Endometrium (tissue), 2 donors: Measurements from ENCODE around the gene ATP13A3.
"Not testable (repeated sequence)": the region's sequence is repeated elsewhere in the genome, so short reads cannot be mapped to it uniquely, and the experiment has no call there.

Experiments
- FAIRE-seq: peaks from 2 replicates; lab custom pipeline; 2012; peaks lifted over from hg19 to GRCh38; lab: Jason Lieb, UNC
- donor health status: control.
- donor health status: control.

ATP13A3 gene

DNA sequence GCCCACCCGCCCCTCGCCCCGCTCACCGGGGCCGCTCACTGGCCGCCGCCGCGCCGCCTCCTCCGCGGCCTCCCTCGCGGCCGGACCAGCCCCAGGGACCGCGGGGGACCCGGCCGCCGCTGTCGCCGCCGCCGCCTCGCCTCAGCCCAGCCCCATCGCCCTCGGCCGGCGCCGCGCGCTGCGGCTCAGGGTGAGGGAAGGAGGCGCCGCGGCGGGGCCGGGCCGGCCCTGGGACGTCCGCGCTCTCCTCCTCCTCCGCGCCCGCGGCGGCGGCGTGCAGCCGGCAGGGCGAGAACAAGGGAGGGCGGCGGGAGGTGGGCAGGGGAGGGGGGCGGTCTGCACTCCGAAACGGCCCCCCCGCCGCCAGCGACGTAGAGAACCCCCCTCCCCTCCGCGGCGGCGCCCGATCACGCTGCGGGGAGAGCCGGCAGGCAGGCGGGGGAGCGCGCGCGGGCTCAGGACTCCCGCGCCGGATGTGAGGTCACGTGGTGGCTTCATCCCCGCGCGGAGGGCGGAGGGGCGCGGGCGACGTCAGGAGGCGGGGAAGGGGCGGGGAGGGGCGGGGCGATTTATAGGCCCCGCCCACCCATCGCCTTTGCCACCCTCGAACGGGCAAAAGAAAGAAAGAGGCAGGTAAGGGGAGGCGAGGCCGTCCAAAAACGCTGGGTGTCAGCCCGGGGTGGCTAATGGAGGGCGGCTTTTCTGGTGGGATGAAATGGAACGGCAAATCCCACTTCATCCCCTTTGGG is at the start of gene ATP13A3:
ATP13A3 (minus strand) TSS at position 463 of the 749 bp plus-strand sequence. CDS start 24,812 bp downstream, outside the sequence.
- FAIRE-seq: no peak

DNA sequence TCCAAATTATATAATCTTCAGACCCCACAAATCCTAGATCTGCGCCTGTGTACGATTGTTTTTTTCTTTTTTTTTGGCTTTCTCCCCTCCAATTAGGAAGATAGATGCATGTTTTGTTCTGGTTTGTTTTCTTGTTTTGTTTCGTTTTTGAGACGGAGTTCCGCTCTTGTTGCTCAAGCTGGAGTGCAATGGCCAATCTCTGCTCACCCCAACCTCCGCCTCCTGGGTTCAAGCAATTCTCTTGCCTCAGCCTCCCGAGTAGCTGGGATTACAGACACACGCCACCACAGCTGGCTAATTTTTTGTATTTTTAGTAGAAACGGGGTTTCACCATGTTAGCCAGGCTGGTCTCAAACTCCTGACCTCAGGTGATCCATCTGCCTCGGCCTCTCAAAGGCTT is 48.4 kb upstream of the ATP13A3 start:
- not testable (repeated sequence) for FAIRE-seq

GRCh38 chr3:194534243-194534642 is 47.4 kb upstream of the ATP13A3 start:
- FAIRE-seq: no peak

DNA sequence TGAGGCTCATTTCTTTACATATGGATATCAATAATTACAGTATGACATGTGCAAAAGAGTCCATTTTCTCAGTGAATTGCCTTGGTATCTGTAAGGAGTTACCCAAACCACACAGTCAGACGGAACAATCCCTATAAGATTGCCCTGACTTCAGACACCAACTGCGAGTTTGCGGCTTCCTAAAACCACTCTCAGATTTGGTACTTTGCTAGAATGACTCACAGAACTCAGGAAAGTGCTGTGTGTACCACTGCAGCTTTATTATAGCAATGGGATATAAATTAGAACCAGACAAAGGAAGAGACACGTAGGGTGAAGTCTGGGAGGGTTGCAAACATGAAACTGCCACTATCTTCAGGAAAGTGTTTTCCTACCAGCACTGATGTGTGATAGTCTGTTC is 45.8 kb upstream of the ATP13A3 start:
- FAIRE-seq: no peak

- FAIRE-seq: no peak
Observed at GRCh38 chr3:194527726-194528125, 40.9 kb upstream of the ATP13A3 start.

- FAIRE-seq: no peak
Observed at GRCh38 chr3:194526164-194526563, 39.4 kb upstream of the ATP13A3 start.

DNA sequence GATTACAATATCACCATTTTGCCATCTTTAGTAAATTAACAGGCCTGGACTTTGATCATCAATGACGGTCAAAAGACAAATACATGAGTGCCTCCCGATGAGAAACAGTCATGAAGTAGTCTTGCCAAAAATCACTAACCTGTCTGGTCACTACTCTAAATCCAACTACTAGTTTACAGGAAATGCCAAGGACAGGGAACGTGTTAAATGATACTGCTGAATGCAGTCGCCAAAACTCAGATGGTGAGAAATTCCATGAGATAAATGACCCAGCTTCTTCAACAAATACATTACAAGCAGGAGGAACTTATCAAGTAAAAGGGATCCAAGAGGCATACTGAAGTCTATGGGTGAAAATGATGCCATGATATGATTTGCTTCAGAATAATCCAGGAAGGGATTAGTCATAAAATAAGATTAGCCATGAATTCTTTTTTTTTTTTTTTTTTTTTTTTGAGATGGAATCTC is 35.8 kb upstream of the ATP13A3 start:
- FAIRE-seq: no peak

GRCh38 chr3:194521510-194522260 is 34.9 kb upstream of the ATP13A3 start:
- FAIRE-seq: no peak

GRCh38 chr3:194520682-194521162 is 33.9 kb upstream of the ATP13A3 start:
- FAIRE-seq: not testable (repeated sequence)

- FAIRE-seq: not testable (repeated sequence)
Observed at GRCh38 chr3:194520201-194520600, 33.4 kb upstream of the ATP13A3 start.

DNA sequence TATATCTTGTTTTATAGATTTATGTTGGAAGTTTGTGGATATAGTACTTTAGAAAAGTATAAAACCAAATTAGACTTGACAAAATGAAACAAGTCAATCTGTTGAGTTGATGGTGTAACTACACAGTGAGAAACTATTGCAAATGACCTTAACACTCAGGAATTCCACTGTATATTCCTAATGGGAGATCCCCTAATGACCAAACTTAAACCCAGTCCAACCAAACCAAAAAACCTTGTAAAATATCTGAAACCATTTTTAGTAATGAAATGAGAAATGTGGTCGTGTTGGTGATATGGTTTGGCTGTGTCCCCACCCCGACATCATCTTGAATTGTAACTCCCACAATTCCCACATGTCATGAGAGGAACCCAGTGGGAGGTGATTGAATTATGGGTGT is 31.9 kb upstream of the ATP13A3 start:
- no peak for FAIRE-seq

- no peak for FAIRE-seq
Observed at GRCh38 chr3:194517333-194517732, 30.5 kb upstream of the ATP13A3 start.

GRCh38 chr3:194514626-194515025 is 27.8 kb upstream of the ATP13A3 start:
- FAIRE-seq: no peak

DNA sequence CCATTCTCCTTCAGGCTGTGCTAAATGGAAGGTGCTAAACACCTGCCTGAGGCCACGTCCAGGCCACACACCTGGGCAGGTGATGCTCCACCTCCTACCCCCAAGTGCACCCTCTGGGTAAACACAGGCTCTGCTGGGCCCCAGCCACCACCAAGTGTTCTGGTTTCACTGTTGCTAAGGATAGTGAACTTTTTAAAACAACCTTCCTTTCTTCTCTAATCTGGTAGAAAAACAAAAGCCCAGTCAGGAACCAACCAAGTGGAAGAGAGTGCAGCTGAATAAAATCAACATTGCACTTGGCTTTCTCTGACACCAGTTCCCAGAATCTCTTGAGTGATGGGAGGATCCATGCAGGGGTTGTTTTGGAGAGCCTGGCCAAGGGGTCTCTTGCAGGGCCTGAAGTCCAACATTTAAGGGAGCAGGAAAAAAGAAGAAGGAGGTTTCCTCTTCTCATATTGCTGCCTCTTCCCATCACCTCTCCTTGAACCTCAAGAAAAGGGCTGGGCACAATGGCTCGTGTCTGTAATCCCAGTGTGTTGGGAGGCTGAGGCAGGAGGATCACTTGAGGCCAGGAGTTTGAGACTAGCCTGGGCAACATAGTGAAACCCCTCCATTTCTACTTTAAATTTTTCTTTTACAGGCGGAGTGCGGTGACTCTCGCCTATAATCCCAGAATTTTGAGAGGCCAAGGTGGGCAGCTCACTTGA is 26.2 kb upstream of the ATP13A3 start:
- FAIRE-seq: no peak

DNA sequence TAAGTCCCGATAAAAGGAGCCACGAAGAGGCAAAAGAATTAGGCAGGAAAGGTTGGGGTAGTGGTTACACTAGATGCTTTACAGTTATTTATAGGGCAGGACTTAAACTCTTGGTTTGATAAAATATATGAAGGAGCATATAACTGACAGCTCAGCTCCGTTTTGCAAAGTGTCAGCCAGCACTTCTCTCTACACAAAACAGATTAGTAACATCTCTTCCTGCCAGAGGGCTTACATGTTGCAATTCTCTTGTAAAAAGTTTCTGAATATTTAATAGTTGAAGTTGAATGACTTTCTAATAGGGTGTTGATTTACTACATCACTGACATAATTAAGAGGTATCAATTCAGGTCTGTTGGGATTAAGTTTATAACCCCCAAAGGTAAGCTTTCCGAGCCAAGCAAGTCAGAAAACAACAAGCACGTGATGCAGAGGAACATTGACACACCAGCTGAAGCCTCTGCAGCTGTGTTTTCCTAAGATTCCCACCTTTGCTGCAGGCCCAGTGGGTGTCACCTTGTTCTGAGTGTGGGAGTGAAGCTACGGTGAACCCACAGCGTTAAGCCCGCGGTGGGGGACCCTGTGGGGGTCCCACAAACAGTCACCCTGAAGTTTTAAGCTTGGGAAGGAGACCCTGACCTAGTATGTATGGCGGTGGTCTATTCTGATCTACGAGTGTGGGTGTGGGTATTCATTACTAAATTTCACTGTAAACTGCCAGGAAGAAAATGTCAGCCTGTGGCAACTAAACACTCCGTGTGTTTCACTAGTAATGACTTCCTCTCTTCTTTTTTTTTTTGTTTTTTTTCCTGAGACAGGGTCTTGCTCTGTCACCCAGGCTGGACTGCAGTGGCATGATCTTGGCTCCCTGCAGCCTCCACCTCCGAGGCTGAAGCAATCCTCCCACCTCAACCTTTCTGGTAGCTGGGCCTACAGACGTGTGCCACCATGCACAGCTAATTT is 22.0 kb upstream of the ATP13A3 start:
- no peak for FAIRE-seq

DNA sequence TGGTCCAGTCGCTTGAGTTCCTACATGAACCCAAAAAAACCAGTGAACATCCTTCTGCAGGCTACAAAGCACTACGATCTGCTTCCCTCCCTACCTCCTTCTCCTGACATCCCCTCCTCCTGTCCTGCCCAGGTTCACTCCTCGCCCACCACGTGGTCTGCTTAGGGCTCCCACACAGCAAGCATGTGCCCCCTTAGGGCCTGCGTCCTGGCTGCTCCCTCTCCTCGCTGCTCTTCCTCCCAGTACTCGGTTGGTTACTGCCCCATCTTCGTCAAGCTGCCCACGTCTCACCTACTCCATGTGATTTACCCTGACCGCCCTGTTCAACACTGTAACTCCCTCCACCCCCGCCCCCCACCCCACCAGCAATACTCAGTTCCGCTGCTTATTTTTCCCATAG is 20.8 kb upstream of the ATP13A3 start:
- no peak for FAIRE-seq

DNA sequence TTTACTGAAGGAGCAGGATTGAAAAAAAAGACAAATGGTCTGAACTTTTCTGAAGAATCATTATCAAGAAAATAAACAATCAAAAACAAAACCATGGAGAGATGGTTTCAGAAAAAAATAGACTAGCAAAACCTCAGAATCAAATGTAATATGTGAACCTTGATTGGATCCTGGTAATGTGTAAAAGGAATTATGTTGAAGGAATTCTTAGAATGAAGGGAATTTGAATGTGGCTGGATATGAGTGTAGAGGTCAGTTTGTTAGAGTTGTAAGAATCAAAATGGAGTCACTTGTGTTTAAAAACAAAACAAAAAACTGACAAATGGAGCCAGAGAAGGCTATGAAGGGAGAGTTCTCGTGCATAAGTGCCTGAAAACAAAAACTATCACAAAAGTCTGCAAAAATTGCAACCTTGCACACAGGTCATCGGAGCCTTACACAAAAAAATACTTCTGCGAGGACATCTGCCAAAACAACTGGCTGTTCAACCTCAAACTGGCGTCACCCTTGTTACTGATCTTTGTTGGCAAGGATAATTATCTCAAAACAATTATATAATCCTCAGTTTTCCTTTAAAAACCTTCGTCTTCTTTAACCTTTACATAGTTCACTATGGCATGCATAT is 19.1 kb upstream of the ATP13A3 start:
- no peak for FAIRE-seq

DNA sequence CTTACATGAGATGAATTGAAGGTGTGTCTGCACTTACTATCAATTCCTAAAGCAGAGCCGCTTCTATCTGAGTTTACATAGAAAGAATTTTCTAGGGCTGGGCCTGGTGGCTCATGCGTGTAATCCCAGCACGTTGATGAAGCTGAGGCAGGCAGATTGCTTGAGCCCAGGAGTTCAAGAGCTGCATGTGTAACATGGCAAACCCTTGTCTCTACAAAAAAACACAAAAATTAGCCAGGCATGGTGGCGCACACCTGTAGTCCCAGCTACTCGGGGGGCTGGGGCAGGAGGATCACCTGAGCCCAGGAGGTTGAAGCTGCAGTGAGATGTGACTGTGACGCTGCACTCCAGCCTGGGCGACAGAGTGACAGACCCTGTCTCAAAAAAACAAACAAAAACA is 18.1 kb upstream of the ATP13A3 start:
- no peak for FAIRE-seq

- no peak for FAIRE-seq
Observed at GRCh38 chr3:194504146-194504545, 17.3 kb upstream of the ATP13A3 start.

DNA sequence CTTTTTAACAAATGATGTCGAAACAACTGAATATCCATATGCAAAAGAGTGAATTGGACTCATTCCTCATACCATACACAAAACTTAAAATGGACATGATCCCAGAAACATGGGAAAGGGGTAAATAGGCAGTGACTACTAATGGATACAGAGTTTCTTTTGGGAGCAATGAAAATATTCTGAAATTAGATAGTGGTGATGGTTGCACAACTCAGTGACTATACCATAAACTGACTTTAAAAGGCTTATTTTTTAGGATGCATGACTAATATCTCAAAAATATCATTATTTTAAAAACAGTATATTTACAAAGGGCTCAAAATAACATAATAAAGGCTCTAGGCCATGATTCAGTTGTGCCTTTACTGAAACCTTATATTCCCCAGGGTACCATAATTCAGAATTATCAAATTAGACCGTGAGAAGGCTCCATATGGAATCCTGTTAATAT is 16.3 kb upstream of the ATP13A3 start:
- no peak for FAIRE-seq

DNA sequence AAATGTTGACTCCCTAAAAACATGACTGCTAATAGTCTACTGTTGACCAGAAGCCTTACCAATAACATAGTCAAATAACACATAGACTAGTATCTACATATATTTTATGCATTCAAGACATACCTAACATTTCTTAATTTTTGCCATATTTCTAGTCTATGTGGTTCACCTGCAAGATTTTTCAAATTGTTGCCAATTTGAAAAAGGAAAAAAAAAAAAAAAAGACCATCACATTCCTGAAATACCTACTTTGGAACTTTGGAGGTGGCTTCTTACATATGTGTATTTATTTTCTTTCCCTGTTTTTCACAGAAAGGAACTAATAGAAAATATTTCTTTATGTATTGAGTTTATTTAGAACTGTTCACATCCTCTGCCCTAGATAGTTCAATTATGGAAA is 13.4 kb upstream of the ATP13A3 start:
- FAIRE-seq: no peak
